BLaER1 treated with 17β-estradiol and CSF1 and Interleukin-3, amounts not matched to agents 10 nM and 100 nM (cell line): ENCODE measurements around the gene CAMK2G.

ENCODE experiments used
- H3K27ac ChIP-seq, 11 experiments: shearing (Covaris generic); formaldehyde crosslinking; 2 replicates each; pipeline ENCODE4 v1.8.1; 2022
- H3K27me3 ChIP-seq, 11 experiments: shearing (Covaris generic); formaldehyde crosslinking; 2 replicates each; pipeline ENCODE4 v1.8.1; 2022
- H3K36me3 ChIP-seq, 11 experiments: shearing (Covaris generic); formaldehyde crosslinking; 2 replicates each; pipeline ENCODE4 v1.8.1; 2022
- H3K4me1 ChIP-seq, 10 experiments: shearing (Covaris generic); formaldehyde crosslinking; 2 replicates each; pipeline ENCODE4 v1.8.1; 2022
- H3K4me2 ChIP-seq, 11 experiments: shearing (Covaris generic); formaldehyde crosslinking; 2 replicates each; pipeline ENCODE4 v1.8.1; 2022
- H3K4me3 ChIP-seq, 10 experiments: shearing (Covaris generic); formaldehyde crosslinking; 2 replicates each; pipeline ENCODE4 v1.8.1; 2022
- H3K9ac ChIP-seq, 11 experiments: shearing (Covaris generic); formaldehyde crosslinking; 2 replicates each; pipeline ENCODE4 v1.8.1; 2022
- H3K9me3 ChIP-seq, 11 experiments: shearing (Covaris generic); formaldehyde crosslinking; replicated peaks in 1 of 11; 2 replicates each; pipeline ENCODE4 v1.8.1; 2022
- H4K20me1 ChIP-seq, 11 experiments: shearing (Covaris generic); formaldehyde crosslinking; 2 replicates each; pipeline ENCODE4 v1.8.1; 2022
- Cebpa-rat ChIP-seq, 11 experiments: shearing (Covaris generic); IDR thresholded peaks; 2 replicates each; pipeline ENCODE4 v1.8.1; 2022

CAMK2G gene

GRCh38 chr10:73810358-73810734, 64.0 kb downstream of the CAMK2G start:
- Histone ChIP-seq H3K36me3 (peaks cover 32 to 63% (median 51%) of the 10 kb centered on the region in 11 experiments), H3K9ac (peak overlapping the region; percentile 96 to 99 (median 97); a peak in 21 of 22 replicates), H4K20me1 (peaks cover 5 to 47% (median 17%) of the 10 kb centered on the region in 11 experiments; a peak in 13 of 22 replicates), H3K27me3 (no peaks in the 10 kb centered on the region), H3K9me3 (no peaks in the 10 kb centered on the region), H3K4me2 (peak overlapping the region; percentile 85 to 97 (median 92)), H3K27ac (peak overlapping the region in 6 of 11 experiments; percentile 93 to 99 (median 94); a peak in 9 of 22 replicates), H3K4me3 (peak overlapping the region; percentile 84 to 98 (median 89)), H3K4me1 (peaks cover 14 to 61% (median 23%) of the 10 kb centered on the region in 10 experiments)
- TF ChIP-seq Cebpa-rat (IDR thresholded peaks at IDR 0.05), result no peak

DNA sequence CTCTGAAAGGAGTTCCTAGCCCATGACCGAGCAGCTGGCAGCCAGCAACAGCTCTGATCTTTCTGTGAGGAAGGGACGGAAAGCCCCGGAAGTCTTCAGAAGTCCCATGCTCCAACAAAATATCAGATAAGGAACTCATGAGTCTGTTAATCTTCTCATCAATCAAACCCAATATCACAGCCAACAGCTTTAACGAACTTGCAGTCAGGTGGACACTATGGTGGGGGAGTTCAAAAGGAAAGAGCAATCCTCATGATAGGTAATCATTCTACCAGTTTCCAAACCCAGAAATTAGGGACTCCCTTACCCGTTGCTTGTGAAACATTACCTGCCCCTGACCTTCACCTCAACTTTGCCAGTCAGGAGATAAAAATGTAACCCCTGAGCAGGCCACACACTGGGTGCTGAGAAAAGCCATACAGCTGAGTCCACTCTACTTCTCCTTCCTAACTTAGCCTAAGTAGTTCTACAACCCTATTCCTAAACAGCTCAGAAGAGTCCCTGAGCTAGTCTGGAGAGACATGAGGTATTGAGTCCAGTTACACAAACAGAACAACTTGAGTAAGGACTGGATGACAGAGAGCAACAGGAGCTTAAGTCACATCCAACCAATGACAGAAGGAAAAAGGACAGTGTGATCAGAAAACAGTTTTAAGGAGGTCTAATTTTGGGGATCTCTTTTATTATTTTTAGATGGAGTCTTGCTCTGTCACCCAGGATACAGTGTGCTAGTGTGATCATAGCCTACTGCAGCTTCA, 65.1 kb downstream of the CAMK2G start:
- Histone ChIP-seq H3K27me3 (no peaks in the 10 kb centered on the region), H3K9me3 (no peaks in the 10 kb centered on the region), H3K4me1 (peaks cover 14 to 72% (median 26%) of the 10 kb centered on the region in 10 experiments), H3K27ac (no peak overlapping the region), H3K36me3 (peaks cover 43 to 66% (median 55%) of the 10 kb centered on the region in 11 experiments), H3K4me2 (peak overlapping the region in 8 of 11 experiments; percentile 2 to 97 (median 92); a peak in 9 of 22 replicates), H3K4me3 (no peak overlapping the region), H4K20me1 (peaks cover 5 to 47% (median 17%) of the 10 kb centered on the region in 11 experiments; a peak in 13 of 22 replicates), H3K9ac (peak overlapping the region in 5 of 11 experiments; percentile 7 to 99 (median 14); a peak in 3 of 22 replicates)
- TF ChIP-seq Cebpa-rat (IDR thresholded peaks at IDR 0.05), result no peak

DNA sequence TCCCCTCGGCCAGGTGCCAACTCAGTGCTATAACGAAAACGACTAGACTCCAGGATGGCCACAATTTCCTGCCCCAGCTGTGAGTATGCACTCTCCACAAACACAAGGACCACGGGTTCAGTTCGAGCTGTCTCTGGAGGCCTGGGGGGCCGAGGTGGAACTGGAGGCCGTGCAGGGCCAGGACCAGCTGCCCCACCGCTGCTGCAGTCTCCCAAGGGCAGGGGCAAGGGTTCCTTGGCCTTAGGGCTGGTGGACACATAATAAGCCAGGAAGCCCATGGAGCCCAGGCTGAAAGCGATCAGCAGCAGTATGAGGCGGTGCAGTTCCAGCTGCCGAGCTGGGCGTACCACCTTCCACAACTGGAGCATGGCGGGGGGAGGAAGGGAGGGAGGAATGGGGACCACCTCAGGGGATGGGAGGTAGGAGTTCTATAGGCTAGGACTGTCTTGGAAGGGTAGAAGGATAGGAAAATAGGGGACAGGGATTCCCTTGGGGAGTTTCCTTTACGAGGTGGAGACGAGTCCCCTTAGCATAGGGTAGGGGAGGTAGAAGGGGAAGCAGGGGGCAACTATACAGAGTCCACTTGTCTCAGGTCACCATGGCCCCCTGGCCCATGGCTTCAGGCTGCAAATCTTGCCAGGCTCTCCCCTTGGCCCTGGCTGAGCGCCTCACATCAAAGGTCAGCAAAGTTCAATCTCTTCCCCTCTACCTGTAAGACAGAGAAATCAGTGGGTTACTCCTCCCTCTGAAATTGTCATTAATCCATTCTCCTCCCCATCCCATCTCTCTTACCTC, 66.1 kb downstream of the CAMK2G start:
- H3K27ac ChIP-seq, result no peak overlapping the region

DNA sequence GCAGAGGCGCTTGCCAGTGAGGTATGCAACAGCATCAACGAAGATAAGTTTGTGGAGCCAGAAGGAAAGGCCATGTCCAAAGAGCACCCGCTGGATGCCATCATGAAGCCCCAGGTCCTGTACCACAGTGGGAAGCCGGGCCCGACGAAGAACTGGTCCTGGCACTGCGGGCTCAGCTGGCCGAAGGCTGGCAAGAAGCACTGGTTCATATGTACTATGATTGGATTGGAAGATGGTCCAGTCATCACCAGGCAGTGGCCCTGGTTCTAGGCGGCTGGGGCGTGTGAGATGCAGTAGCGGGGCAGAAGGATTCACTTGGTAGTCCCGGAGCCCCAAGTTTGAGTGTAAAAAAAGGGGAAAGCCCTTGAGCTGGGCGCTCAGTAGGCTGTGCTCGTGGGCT, 66.9 kb downstream of the CAMK2G start:
- Histone ChIP-seq H4K20me1 (peaks cover 5 to 63% (median 17%) of the 10 kb centered on the region in 11 experiments; a peak in 13 of 22 replicates), H3K9me3 (no peaks in the 10 kb centered on the region), H3K4me1 (peaks cover 20 to 86% (median 32%) of the 10 kb centered on the region in 10 experiments), H3K27ac (no peak overlapping the region), H3K9ac (no peak overlapping the region; a peak in 2 of 22 replicates), H3K27me3 (no peaks in the 10 kb centered on the region), H3K36me3 (peaks cover 54 to 73% (median 67%) of the 10 kb centered on the region in 11 experiments), H3K4me3 (no peak overlapping the region), H3K4me2 (peak overlapping the region in 2 of 11 experiments; percentile 41 to 49; a peak in 4 of 22 replicates)
- TF ChIP-seq Cebpa-rat (IDR thresholded peaks at IDR 0.05), result no peak

More for the DNA sequence above, 66.1 kb downstream of the CAMK2G start:
- peaks cover 47 to 73% (median 61%) of the 10 kb centered on the region in 11 experiments for H3K36me3 ChIP-seq
- H3K4me2 ChIP-seq, result peak overlapping the region in 2 of 11 experiments; percentile 97; a peak in 3 of 22 replicates
- no peaks in the 10 kb centered on the region for H3K9me3 ChIP-seq
- peaks cover 20 to 82% (median 34%) of the 10 kb centered on the region in 10 experiments for H3K4me1 ChIP-seq
- TF ChIP-seq Cebpa-rat (IDR thresholded peaks at IDR 0.05), result no peak
- H4K20me1 ChIP-seq, result peaks cover 5 to 55% (median 17%) of the 10 kb centered on the region in 11 experiments; a peak in 13 of 22 replicates
- no peak overlapping the region for H3K9ac ChIP-seq
- H3K27me3 ChIP-seq, result no peaks in the 10 kb centered on the region
- no peak overlapping the region for H3K4me3 ChIP-seq

- Histone ChIP-seq H3K4me2 (peak overlapping the region in 3 of 11 experiments; percentile 26 to 49 (median 41); a peak in 5 of 22 replicates), H4K20me1 (peaks cover 5 to 74% (median 23%) of the 10 kb centered on the region in 11 experiments; a peak in 14 of 22 replicates), H3K27me3 (no peaks in the 10 kb centered on the region), H3K4me3 (no peak overlapping the region), H3K4me1 (peaks cover 15 to 88% (median 27%) of the 10 kb centered on the region in 10 experiments), H3K36me3 (peaks cover 66 to 84% (median 78%) of the 10 kb centered on the region in 11 experiments), H3K9ac (peak overlapping the region in 3 of 11 experiments; percentile 13 to 32 (median 16); a peak in 5 of 22 replicates), H3K9me3 (no peaks in the 10 kb centered on the region), H3K27ac (no peak overlapping the region)
- no peak for TF ChIP-seq Cebpa-rat (IDR thresholded peaks at IDR 0.05)
Observed at GRCh38 chr10:73806176-73806950, 68.0 kb downstream of the CAMK2G start.

DNA sequence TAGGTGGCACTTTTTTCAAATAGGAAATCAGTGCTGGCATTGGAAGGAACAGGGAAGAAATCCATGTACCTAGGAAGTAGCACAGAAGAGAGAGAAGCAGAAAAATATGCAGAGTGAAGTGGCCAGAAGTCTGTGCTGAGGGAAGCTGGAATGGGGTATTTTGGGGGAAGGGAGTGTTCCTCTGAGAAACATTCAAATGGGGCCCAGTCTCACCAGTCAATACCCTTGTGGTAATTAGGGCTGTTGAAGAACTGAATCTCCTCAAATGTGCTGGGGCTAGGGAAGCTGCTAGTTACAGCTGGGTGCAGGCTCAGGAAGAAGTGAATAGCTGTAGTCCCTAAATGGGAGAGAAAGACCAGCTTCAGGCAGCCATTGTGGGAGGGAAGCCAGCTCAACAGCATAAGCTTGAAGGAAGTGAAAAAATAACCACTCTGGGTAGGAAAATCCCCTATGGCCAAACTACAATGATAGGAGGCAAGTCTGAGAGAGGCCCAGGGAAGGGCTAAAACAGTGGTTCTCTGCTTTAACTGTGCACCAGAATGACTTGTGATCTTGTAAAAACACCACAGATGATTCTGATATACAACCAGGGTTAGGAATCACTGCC, 70.6 kb downstream of the CAMK2G start:
- peak overlapping the region in 9 of 11 experiments; percentile 2 to 71 (median 28); a peak in 14 of 22 replicates for H3K27ac ChIP-seq
- H3K27me3 ChIP-seq, result no peaks in the 10 kb centered on the region
- H3K4me2 ChIP-seq, result peak overlapping the region in 10 of 11 experiments; percentile 1 to 81 (median 14); a peak in 11 of 22 replicates
- peaks cover 8 to 70% (median 15%) of the 10 kb centered on the region in 10 experiments; a peak in 16 of 20 replicates for H3K4me1 ChIP-seq
- TF ChIP-seq Cebpa-rat (IDR thresholded peaks at IDR 0.05), result no peak
- H3K4me3 ChIP-seq, result no peak overlapping the region
- H4K20me1 ChIP-seq, result peaks cover 5 to 83% (median 26%) of the 10 kb centered on the region in 11 experiments; a peak in 14 of 22 replicates
- H3K9ac ChIP-seq, result peak overlapping the region in 7 of 11 experiments; percentile 7 to 57 (median 28); a peak in 8 of 22 replicates
- H3K36me3 ChIP-seq, result peaks cover 87 to 100% (median 98%) of the 10 kb centered on the region in 11 experiments
- H3K9me3 ChIP-seq, result no peaks in the 10 kb centered on the region

DNA sequence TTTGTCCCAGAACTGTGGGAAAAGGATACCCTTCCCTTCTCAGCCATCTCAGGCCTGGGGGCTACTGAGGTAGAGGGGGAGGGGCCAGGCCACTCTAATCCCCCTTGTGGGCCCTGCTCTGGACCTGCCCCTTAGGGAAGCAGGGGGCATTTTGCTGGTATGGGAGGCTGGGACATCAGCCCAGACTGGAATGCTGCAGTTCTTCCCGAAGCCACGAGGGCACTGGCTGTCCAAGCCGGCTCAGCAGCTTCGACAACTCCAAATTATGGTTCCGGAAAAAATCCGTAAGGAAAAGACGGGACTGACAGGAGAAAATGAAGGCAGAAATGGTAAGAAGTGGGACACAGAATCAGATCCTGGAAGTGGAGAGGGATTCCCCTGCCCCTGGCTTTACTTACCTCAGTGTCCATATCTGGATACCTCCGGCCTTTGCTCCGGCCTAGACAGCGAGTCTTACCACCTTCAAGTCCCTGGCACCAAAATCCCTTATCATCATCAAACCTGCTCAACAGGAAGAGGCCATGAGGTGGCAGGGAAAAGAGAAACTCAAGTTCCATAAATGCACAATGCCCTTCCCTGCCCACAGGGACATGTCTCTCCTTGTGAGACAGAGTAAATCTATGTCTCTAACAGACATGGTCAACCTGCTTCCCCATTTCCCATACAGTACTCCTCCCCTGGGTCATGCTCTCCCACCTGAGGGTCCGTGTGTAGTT, 71.9 kb downstream of the CAMK2G start:
- peak overlapping the region in 2 of 11 experiments; percentile 64 to 81; a peak in 4 of 22 replicates for H3K4me2 ChIP-seq
- peaks cover 0 to 85% (median 25%) of the 10 kb centered on the region in 11 experiments; a peak in 16 of 22 replicates for H4K20me1 ChIP-seq
- H3K4me1 ChIP-seq, result peaks cover 8 to 56% (median 15%) of the 10 kb centered on the region in 10 experiments; a peak in 16 of 20 replicates
- H3K27me3 ChIP-seq, result no peaks in the 10 kb centered on the region
- H3K36me3 ChIP-seq, result peaks cover 87 to 100% (median 98%) of the 10 kb centered on the region in 11 experiments
- H3K4me3 ChIP-seq, result no peak overlapping the region
- H3K27ac ChIP-seq, result peak overlapping the region in 3 of 11 experiments; percentile 54 to 71 (median 70); a peak in 3 of 22 replicates
- TF ChIP-seq Cebpa-rat (IDR thresholded peaks at IDR 0.05), result no peak
- no peaks in the 10 kb centered on the region for H3K9me3 ChIP-seq
- H3K9ac ChIP-seq, result peak overlapping the region in 2 of 11 experiments; percentile 50 to 57; a peak in 1 of 22 replicates
